ENCODE results near the gene C12orf42.

GRCh38 chr12:103272949-103273348, 222.8 kb downstream of the C12orf42 start:
- TF ChIP-seq CTCF (IDR thresholded peaks at IDR 0.05), result no peak
- TF ChIP-seq POLR2AphosphoS5 (IDR thresholded peaks at IDR 0.05), result no peak
- no peak for TF ChIP-seq POLR2A (IDR thresholded peaks at IDR 0.05)

All from sigmoid colon (tissue), 4 donors.